ENCODE data around the gene FHL3.

Gene FHL3

GRCh38 chr1:38009088-38009840 lies 4.0 kb upstream of the FHL3 start:
- peak; percentile 75 for DNase-seq (ENCODE audit: low read depth)
- no peak for TF ChIP-seq CTCF (IDR thresholded peaks at IDR 0.05; ENCODE audit: insufficient read depth, low read depth, low read length, missing control alignments)
- no peak overlapping the region for H3K4me3 ChIP-seq (ENCODE audit: low read length)

- H3K4me3 ChIP-seq (ENCODE audit: low read length) = no peak overlapping the region
Observed at GRCh38 chr1:38006008-38006828, 904 bp upstream of the FHL3 start.

GRCh38 chr1:38004284-38005108 lies 818 bp downstream of the FHL3 start:
- peak overlapping the region; percentile 77 for H3K4me3 ChIP-seq (ENCODE audit: low read length)
- no peak for DNase-seq (ENCODE audit: low read depth)
- no peak for TF ChIP-seq CTCF (IDR thresholded peaks at IDR 0.05; ENCODE audit: insufficient read depth, low read depth, low read length, missing control alignments)

More at GRCh38 chr1:38006008-38006828, 904 bp upstream of the FHL3 start:
- TF ChIP-seq CTCF (IDR thresholded peaks at IDR 0.05; ENCODE audit: insufficient read depth, low read depth, low read length, missing control alignments) = no peak
- DNase-seq (ENCODE audit: low read depth) = no peak

- DNase-seq (ENCODE audit: low read depth) = no peak
- peak overlapping the region; percentile 77 for H3K4me3 ChIP-seq (ENCODE audit: low read length)
- TF ChIP-seq CTCF (IDR thresholded peaks at IDR 0.05; ENCODE audit: insufficient read depth, low read depth, low read length, missing control alignments) = no peak
Observed at GRCh38 chr1:38003261-38004250, 1.8 kb downstream of the FHL3 start.

GRCh38 chr1:38000529-38001455 lies 4.5 kb downstream of the FHL3 start:
- no peak overlapping the region for H3K4me3 ChIP-seq (ENCODE audit: low read length)
- TF ChIP-seq CTCF (IDR thresholded peaks at IDR 0.05; ENCODE audit: insufficient read depth, low read depth, low read length, missing control alignments) = no peak
- peak; percentile 51 for DNase-seq (ENCODE audit: low read depth)

Measured in epithelial cell of esophagus (primary cell).